PC-3 (cell line): ENCODE data around the gene FGD5. TPM values are rescaled to one million over a fixed set of nuclear protein-coding genes. Genes with fewer than 3 reads are reported as not detected.

ENCODE experiments used
- ATAC-seq: fragments of 200-7000 bp; cut with Tn5 transposase; 2 replicates; pipeline ENCODE4 v1.9.1; 2020; ENCODE audit warnings: mild to moderate bottlenecking, moderate library complexity
- BruUV-seq: library from RNA; stranded (reverse); fragments of 400-500 nt; replicated peaks from 2 replicates; lab custom pipeline; 2021; lab: Mats Ljungman, UMichigan
- CTCF ChIA-PET: fragments of 300-600 bp; sonication (Branson Sonifier 250); formaldehyde crosslinking; loops from one replicate; lab custom pipeline; 2022; ENCODE audit warnings: antibody characterized with exemption; lab: Charles Lee
- POLR2A ChIA-PET: fragments of 300-600 bp; sonication (Branson Sonifier 250); formaldehyde crosslinking; loops from one replicate; lab custom pipeline; 2022; ENCODE audit warnings: antibody characterized with exemption; ENCODE audit not compliant: unreplicated experiment; lab: Charles Lee
- DNase-seq: peaks from one replicate; pipeline ENCODE4 v3.0.0-alpha.2; 2015
- H2AFZ ChIP-seq: fragments of 300-600 bp; sonication (generic); 2 replicates; pipeline ENCODE4 v1.6.0; 2016; ENCODE audit warnings: antibody characterized with exemption, low read length
- H3F3A ChIP-seq: fragments of 300-600 bp; sonication (generic); one replicate; pipeline ENCODE4 v1.6.0; 2017; ENCODE audit warnings: antibody characterized with exemption, low read length, control low read depth, mild to moderate bottlenecking; ENCODE audit not compliant: unreplicated experiment
- H3K27ac ChIP-seq: fragments of 300-600 bp; sonication (generic); 2 replicates; pipeline ENCODE4 v1.5.1; 2016; ENCODE audit warnings: mild to moderate bottlenecking, low read length
- H3K27me3 ChIP-seq: fragments of 300-600 bp; sonication (generic); 2 replicates; pipeline ENCODE4 v1.6.1; 2016; ENCODE audit warnings: low read length, mixed read lengths
- H3K36me3 ChIP-seq: fragments of 300-600 bp; sonication (generic); 2 replicates; pipeline ENCODE4 v1.6.1; 2016; ENCODE audit warnings: low read depth, mixed run types, low read length, mixed read lengths
- H3K4me1 ChIP-seq: fragments of 300-600 bp; sonication (generic); 2 replicates; pipeline ENCODE4 v1.5.1; 2016; ENCODE audit warnings: low read length; ENCODE audit not compliant: insufficient read depth
- H3K4me2 ChIP-seq: fragments of 300-600 bp; sonication (generic); 2 replicates; pipeline ENCODE4 v1.6.0; 2016; ENCODE audit warnings: low read length
- H3K4me3 ChIP-seq: fragments of 300-600 bp; sonication (generic); 2 replicates; pipeline ENCODE4 v1.5.1; 2016; ENCODE audit warnings: mild to moderate bottlenecking, low read length, mixed read lengths
- H3K79me2 ChIP-seq: fragments of 300-600 bp; sonication (generic); 2 replicates; pipeline ENCODE4 v1.6.1; 2017; ENCODE audit warnings: low read length, mixed read lengths
- H3K9ac ChIP-seq: fragments of 300-600 bp; sonication (generic); 2 replicates; pipeline ENCODE4 v1.6.0; 2016; ENCODE audit warnings: mild to moderate bottlenecking, low read length
- H3K9me2 ChIP-seq: fragments of 300-600 bp; sonication (generic); replicated peaks from 2 replicates; pipeline ENCODE4 v1.6.1; 2016; ENCODE audit warnings: mixed run types, low read length, mixed read lengths
- H3K9me3 ChIP-seq: fragments of 300-600 bp; sonication (generic); 2 replicates; pipeline ENCODE4 v1.6.1; 2016; ENCODE audit warnings: low read length, mixed read lengths
- H4K20me1 ChIP-seq: fragments of 300-600 bp; sonication (generic); 2 replicates; pipeline ENCODE4 v1.6.1; 2016; ENCODE audit warnings: low read length, mixed read lengths
- CTCF ChIP-seq: fragments of 300-600 bp; sonication (generic); conservative IDR thresholded peaks from 2 replicates; pipeline ENCODE4 v1.5.1; 2017; ENCODE audit warnings: antibody characterized with exemption, low read depth, mild to moderate bottlenecking, low read length
- EZH2 ChIP-seq: fragments of 300-600 bp; sonication (generic); IDR thresholded peaks from one replicate; pipeline ENCODE4 v1.6.1; 2017; ENCODE audit warnings: antibody characterized with exemption, mild to moderate bottlenecking, low read length; ENCODE audit not compliant: unreplicated experiment
- EZH2phosphoT487 ChIP-seq: fragments of 300-600 bp; sonication (generic); IDR thresholded peaks from 2 replicates; pipeline ENCODE4 v1.6.1; 2018; ENCODE audit warnings: mild to moderate bottlenecking, antibody characterized with exemption, low read length, borderline replicate concordance
- intact Hi-C: fragments of 100-400 bp; cut with micrococcal nuclease; formaldehyde crosslinking; loops from 2 replicates; pipeline ENCODE4 v1.9.0; 2023
- total RNA-seq: library from RNA; depleted of rRNA; stranded (reverse); fragments of >200 nt; gene quantifications from 2 replicates; pipeline ENCODE4 v1.2.3, GENCODE V29; 2014

The FGD5 gene
- total RNA-seq, 1 experiment from 2014 or later, result not detected

GRCh38 chr3:14935592-14936345 lies 117.0 kb downstream of the FGD5 start:
- Histone ChIP-seq H3K4me1 (no peaks in the 10 kb centered on the region), H3K27me3 (no peaks in the 10 kb centered on the region), H3K9ac (no peak overlapping the region), H3K27ac (no peak overlapping the region), H3K9me3 (no peaks in the 10 kb centered on the region; the same call in 1 of the 2 replicates), H3K36me3 (no peaks in the 10 kb centered on the region), H3F3A (no peaks in the 10 kb centered on the region), H3K79me2 (no peaks in the 10 kb centered on the region), H2AFZ (no peak overlapping the region), H3K4me3 (no peak overlapping the region), H4K20me1 (no peaks in the 10 kb centered on the region), H3K9me2 (no peaks in the 10 kb centered on the region), H3K4me2 (no peak overlapping the region)
- TF ChIP-seq EZH2 (no peak), EZH2phosphoT487 (no peak), CTCF (no peak)
- intact Hi-C loops, result no loop called here
- ChIA-PET CTCF (no interaction called here), POLR2A (no interaction called here)
- no TSS peak for BruUV-seq
- DNase-seq (no peak), ATAC-seq (no peak)

- Histone ChIP-seq H3K9me2 (no peaks in the 10 kb centered on the region), H3K36me3 (peaks cover 2% of the 10 kb centered on the region; the same call in 1 of the 2 replicates), H3K79me2 (0 out of 2 replicates have a peak, but pooled peaks cover 5% of the 10 kb centered on the region), H3K4me2 (no peak overlapping the region), H3K9ac (no peak overlapping the region), H4K20me1 (peaks cover 4% of the 10 kb centered on the region; the same call in 1 of the 2 replicates), H3K4me1 (no peaks in the 10 kb centered on the region), H2AFZ (no peak overlapping the region), H3K27ac (no peak overlapping the region), H3K9me3 (no peaks in the 10 kb centered on the region), H3K27me3 (no peaks in the 10 kb centered on the region), H3K4me3 (no peak overlapping the region), H3F3A (no peaks in the 10 kb centered on the region)
- DNase-seq (no peak), ATAC-seq (no peak)
- BruUV-seq, result no TSS peak
- ChIA-PET CTCF (no interaction called here), POLR2A (no interaction called here)
- intact Hi-C loops, result no loop called here
- no peak for TF ChIP-seq EZH2
- no peak for TF ChIP-seq EZH2phosphoT487
- TF ChIP-seq CTCF, result no peak
Measured at GRCh38 chr3:14938954-14939353, 120.2 kb downstream of the FGD5 start.

GRCh38 chr3:14941871-14942270 lies 123.1 kb downstream of the FGD5 start:
- Histone ChIP-seq H3K4me3 (no peak overlapping the region), H2AFZ (no peak overlapping the region), H3K4me1 (0 out of 2 replicates have a peak, but pooled peaks cover 8% of the 10 kb centered on the region), H3K27me3 (no peaks in the 10 kb centered on the region), H3K4me2 (no peak overlapping the region), H3K79me2 (peaks cover 33% of the 10 kb centered on the region), H3K9me2 (no peaks in the 10 kb centered on the region), H3K9ac (no peak overlapping the region), H3K9me3 (no peaks in the 10 kb centered on the region), H4K20me1 (peaks cover 4% of the 10 kb centered on the region; the same call in 1 of the 2 replicates), H3K36me3 (peaks cover 11% of the 10 kb centered on the region; the same call in 1 of the 2 replicates), H3F3A (no peaks in the 10 kb centered on the region), H3K27ac (no peak overlapping the region)
- TF ChIP-seq EZH2 (no peak), EZH2phosphoT487 (no peak), CTCF (no peak)
- no peak for DNase-seq
- ChIA-PET CTCF (no interaction called here), POLR2A (no interaction called here)
- intact Hi-C loops, result no loop called here
- BruUV-seq, result no TSS peak
- ATAC-seq, result no peak
